ENCODE data around the gene DUSP1. TPM values are rescaled to one million over a fixed set of nuclear protein-coding genes. Genes with fewer than 3 reads are reported as not detected.

The DUSP1 gene, protein sequence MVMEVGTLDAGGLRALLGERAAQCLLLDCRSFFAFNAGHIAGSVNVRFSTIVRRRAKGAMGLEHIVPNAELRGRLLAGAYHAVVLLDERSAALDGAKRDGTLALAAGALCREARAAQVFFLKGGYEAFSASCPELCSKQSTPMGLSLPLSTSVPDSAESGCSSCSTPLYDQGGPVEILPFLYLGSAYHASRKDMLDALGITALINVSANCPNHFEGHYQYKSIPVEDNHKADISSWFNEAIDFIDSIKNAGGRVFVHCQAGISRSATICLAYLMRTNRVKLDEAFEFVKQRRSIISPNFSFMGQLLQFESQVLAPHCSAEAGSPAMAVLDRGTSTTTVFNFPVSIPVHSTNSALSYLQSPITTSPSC
- 15.0 and 21.2 TPM in 2 replicates for total RNA-seq

DNA sequence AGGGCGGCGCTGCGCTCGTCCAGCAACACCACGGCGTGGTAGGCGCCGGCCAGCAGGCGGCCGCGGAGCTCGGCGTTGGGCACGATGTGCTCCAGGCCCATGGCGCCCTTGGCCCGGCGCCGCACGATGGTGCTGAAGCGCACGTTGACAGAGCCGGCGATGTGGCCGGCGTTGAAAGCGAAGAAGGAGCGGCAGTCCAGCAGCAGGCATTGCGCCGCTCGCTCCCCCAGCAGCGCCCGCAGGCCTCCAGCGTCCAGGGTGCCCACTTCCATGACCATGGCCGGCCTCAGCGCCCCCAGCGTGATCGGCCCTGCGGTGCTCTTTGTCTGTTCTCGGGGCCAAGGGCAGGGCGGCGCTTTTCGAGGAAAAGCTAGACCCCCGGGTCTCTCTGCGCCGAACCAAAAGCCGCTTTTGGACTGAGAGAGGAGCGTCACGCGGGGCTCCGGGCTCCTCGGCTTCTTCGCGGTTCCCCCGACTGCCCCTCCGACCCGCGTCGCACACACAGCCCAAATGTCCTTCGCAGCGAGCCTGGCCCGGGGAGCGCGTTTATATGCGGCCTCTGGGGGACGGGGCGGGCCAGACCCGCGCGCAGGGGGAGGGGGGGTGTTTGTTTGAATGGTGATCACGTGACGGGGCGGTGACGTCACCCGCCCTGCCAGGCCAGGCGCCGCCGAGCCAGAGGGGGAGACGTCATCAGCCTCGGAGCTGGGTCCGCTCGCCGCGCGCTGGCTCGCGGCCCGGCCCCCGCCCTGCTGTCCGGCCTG is at the start of gene DUSP1:
Gene DUSP1, minus strand, starts transcription at position 521 of the 764 bp plus-strand sequence. Its CDS starts 243 bp downstream, at position 278.
- TF ChIP-seq, protein P1, sequence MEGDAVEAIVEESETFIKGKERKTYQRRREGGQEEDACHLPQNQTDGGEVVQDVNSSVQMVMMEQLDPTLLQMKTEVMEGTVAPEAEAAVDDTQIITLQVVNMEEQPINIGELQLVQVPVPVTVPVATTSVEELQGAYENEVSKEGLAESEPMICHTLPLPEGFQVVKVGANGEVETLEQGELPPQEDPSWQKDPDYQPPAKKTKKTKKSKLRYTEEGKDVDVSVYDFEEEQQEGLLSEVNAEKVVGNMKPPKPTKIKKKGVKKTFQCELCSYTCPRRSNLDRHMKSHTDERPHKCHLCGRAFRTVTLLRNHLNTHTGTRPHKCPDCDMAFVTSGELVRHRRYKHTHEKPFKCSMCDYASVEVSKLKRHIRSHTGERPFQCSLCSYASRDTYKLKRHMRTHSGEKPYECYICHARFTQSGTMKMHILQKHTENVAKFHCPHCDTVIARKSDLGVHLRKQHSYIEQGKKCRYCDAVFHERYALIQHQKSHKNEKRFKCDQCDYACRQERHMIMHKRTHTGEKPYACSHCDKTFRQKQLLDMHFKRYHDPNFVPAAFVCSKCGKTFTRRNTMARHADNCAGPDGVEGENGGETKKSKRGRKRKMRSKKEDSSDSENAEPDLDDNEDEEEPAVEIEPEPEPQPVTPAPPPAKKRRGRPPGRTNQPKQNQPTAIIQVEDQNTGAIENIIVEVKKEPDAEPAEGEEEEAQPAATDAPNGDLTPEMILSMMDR (IDR thresholded peaks at IDR 0.05), result no peak
- peak; percentile 53 for ATAC-seq (ENCODE audit: low read depth)
- H3K4me1 Mint-ChIP-seq, result peaks cover 73% of the 10 kb centered on the region
- intact Hi-C loops (cut with micrococcal nuclease), result loop anchor here (1.0 to 5.0 kb wide), 5 partner anchors 187 to 764 kb away; partner anchors contain the start of genes BNIP1, FBXW11 and STK10
- ChIA-PET POLR2A (interaction anchor here (0.6 to 6.7 kb wide), 37 partner anchors 8 to 1383 kb away, joined by 3 to 128 read pairs (median 5); partner anchors contain the start of genes ATP6V0E1, ERGIC1, FBXW11 and NPM1), CTCF (interaction anchor here (0.8 to 3.6 kb wide), 16 partner anchors 9 to 194 kb away, joined by 3 to 39 read pairs (median 4); no protein-coding TSS in a partner anchor)
- H3K27ac Mint-ChIP-seq, result peak within 1 kb of the TSS; percentile 99
- H3K27me3 Mint-ChIP-seq, result no peaks in the 10 kb centered on the region
- peak; percentile 96 for DNase-seq
- peaks cover 38% of the 10 kb centered on the region for H3K36me3 Mint-ChIP-seq (ENCODE audit: low read depth)
- H3K4me3 Mint-ChIP-seq, result peak within 1 kb of the TSS; percentile 92
- H3K9me3 Mint-ChIP-seq, result no peaks in the 10 kb centered on the region

DNA sequence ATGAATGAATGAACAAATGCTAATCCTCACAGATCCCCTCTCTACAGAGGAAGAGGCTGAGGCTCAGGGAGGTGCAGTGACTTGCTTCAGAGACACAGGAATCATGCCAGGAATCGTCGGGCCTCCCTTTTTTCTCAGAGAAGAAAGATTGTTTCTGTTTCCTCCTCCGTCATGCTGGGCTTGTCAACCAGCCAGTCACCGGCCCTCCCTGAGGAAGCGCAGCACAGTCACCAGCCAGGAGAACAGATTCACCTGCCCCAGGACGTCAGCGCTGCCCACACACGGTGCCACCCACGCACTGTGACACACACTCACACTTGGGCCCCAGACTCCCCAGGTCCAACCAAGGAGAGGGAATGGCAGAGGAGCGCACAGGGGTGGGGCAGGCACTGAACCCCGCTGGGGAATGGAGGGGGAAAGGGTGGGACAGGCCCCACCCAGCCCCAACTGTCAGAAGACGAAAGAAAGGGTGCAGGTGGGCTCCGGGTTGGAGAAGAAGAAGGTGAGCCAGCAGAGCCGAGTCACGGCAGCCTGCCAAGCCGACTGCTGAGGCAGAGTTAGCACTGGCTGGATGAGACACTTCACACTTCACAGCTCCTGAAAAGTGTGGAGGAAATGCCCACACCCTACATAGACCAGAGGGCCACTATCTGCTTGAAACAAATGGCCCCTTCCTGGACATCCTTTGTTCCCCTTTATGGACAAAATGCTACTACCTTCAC is 49.2 kb upstream of the DUSP1 start:
- H3K36me3 Mint-ChIP-seq (ENCODE audit: low read depth), result no peaks in the 10 kb centered on the region
- ATAC-seq (ENCODE audit: low read depth) (no peak), DNase-seq (no peak)

DNA sequence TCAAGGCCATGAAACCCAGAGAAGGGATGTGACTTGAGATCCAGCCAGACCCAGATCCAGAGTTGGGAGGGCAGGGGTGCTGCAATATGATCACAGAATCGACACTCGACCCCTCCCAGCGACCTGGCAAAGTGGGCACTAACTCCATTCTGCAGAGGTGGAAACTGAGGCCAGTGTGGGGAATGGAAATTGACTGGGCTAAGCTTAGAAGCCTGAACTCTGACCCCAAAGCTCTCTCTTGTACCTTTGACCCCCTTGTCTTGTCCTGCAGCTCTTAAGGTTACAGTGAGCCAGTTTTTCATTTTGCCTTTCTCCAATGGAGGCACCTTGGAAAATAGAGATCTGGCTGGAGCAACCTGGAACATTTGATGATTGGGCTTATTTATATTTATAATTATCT is 48.6 kb upstream of the DUSP1 start:
- H3K9me3 Mint-ChIP-seq, result no peaks in the 10 kb centered on the region
- CTCF ChIA-PET, result no interaction called here
- DNase-seq (no peak), ATAC-seq (ENCODE audit: low read depth) (no peak)
- H3K4me3 Mint-ChIP-seq, result no peak overlapping the region
- intact Hi-C loops (cut with micrococcal nuclease), result no loop called here
- H3K36me3 Mint-ChIP-seq (ENCODE audit: low read depth), result no peaks in the 10 kb centered on the region
- TF ChIP-seq, protein P1 (IDR thresholded peaks at IDR 0.05), result no peak
- H3K27me3 Mint-ChIP-seq, result no peaks in the 10 kb centered on the region
- POLR2A ChIA-PET, result no interaction called here
- no peak overlapping the region for H3K27ac Mint-ChIP-seq
- peaks cover 8% of the 10 kb centered on the region for H3K4me1 Mint-ChIP-seq

More for the DNA sequence above, 49.2 kb upstream of the DUSP1 start:
- H3K27ac Mint-ChIP-seq, result no peak overlapping the region
- H3K4me1 Mint-ChIP-seq, result peaks cover 5% of the 10 kb centered on the region
- POLR2A ChIA-PET, result no interaction called here
- CTCF ChIA-PET, result no interaction called here
- no peak overlapping the region for H3K4me3 Mint-ChIP-seq
- H3K9me3 Mint-ChIP-seq, result no peaks in the 10 kb centered on the region
- intact Hi-C loops (cut with micrococcal nuclease), result no loop called here
- no peaks in the 10 kb centered on the region for H3K27me3 Mint-ChIP-seq
- TF ChIP-seq, protein P1 (IDR thresholded peaks at IDR 0.05), result no peak

DNA sequence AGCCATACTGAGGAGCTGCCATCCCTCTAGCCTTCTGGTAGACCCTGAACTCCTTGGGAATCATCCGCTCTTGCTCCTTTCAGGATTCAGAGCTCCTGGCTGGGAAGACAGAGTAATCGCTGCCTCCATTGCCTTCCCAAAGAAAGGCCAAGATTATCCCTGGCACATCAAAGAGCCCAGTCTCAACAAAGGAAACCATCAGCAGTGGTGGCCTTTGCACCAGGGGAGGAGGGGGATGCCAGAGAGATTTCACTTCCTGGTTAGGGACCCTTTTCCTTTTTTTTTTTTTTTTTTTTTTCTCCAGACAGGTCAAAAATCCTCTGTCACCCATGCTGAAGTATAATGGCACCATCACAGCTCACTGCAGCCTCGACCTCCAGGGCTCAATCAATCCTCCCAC is 47.1 kb upstream of the DUSP1 start:
- DNase-seq (no peak), ATAC-seq (ENCODE audit: low read depth) (no peak)
- intact Hi-C loops (cut with micrococcal nuclease), result no loop called here
- Mint-ChIP-seq H3K27ac (no peak overlapping the region), H3K27me3 (no peaks in the 10 kb centered on the region), H3K9me3 (no peaks in the 10 kb centered on the region), H3K36me3 (ENCODE audit: low read depth) (no peaks in the 10 kb centered on the region), H3K4me3 (no peak overlapping the region), H3K4me1 (peaks cover 8% of the 10 kb centered on the region)
- CTCF ChIA-PET, result interaction anchor here (0.6 to 0.9 kb wide), 2 partner anchors 41 to 46 kb away, joined by 3 read pairs; no protein-coding TSS in a partner anchor
- TF ChIP-seq, protein P1 (IDR thresholded peaks at IDR 0.05), result no peak
- POLR2A ChIA-PET, result interaction anchor here (1.0 kb wide), 1 partner anchor 46 kb away, joined by 3 read pairs; no protein-coding TSS in a partner anchor

All from activated B cell treated with CpG ODN at 0.5 μM for 24 hours (primary cell).